Pulmonary artery endothelial cell (primary cell): ENCODE data around the gene ING4. TPM values are rescaled to one million over a fixed set of nuclear protein-coding genes. Genes with fewer than 3 reads are reported as not detected.

Experiments used
- DNase-seq: peaks from one replicate; pipeline ENCODE4 v3.0.0-alpha.2; 2011; ENCODE audit warnings: low read depth, low spot score
- total RNA-seq: library from RNA; depleted of rRNA; stranded (reverse); fragments of >200 nt; gene quantifications from 2 replicates; pipeline ENCODE4 v1.2.3, GENCODE V29; 2014

ING4 gene
- total RNA-seq, 1 donor from 2014 or later: 26.0 TPM

- DNase-seq: peak; percentile 13
Observed at GRCh38 chr12:6607751-6608591, 54.9 kb downstream of the ING4 start.

- DNase-seq: no peak
Observed at GRCh38 chr12:6606331-6607131, 56.4 kb downstream of the ING4 start.

GRCh38 chr12:6605421-6606330 is 57.2 kb downstream of the ING4 start:
- no peak for DNase-seq

GRCh38 chr12:6604259-6605029 is 58.5 kb downstream of the ING4 start:
- DNase-seq: no peak

GRCh38 chr12:6603095-6603567 is 59.8 kb downstream of the ING4 start:
- no peak for DNase-seq

GRCh38 chr12:6602526-6602925 is 60.4 kb downstream of the ING4 start:
- no peak for DNase-seq

Other genes with a start within 250 kb of the ING4 start
- not detected in 2 replicates for gene CD27, start 218.2 kb downstream of the ING4 start, total RNA-seq
- 5.4 and 6.5 TPM in 2 replicates for gene TAPBPL, start 211.1 kb downstream of the ING4 start, total RNA-seq
- gene VAMP1, start 192.4 kb downstream of the ING4 start, total RNA-seq: 5.7 and 6.4 TPM in 2 replicates
- gene MRPL51, start 169.9 kb downstream of the ING4 start, total RNA-seq: 132 and 186 TPM in 2 replicates
- gene NCAPD2, start 169.0 kb downstream of the ING4 start, total RNA-seq: 48.6 and 95.9 TPM in 2 replicates
- gene GAPDH, start 128.6 kb downstream of the ING4 start, total RNA-seq: 6,666 and 8,207 TPM in 2 replicates
- gene IFFO1, start 107.1 kb downstream of the ING4 start, total RNA-seq: 8.3 and 9.0 TPM in 2 replicates
- gene NOP2, start 94.8 kb downstream of the ING4 start, total RNA-seq: 20.7 and 30.5 TPM in 2 replicates
- 205 and 216 TPM in 2 replicates for gene CHD4, start 55.7 kb downstream of the ING4 start, total RNA-seq
- 0.04 and 0.07 TPM in 2 replicates for gene LPAR5, start 27.2 kb downstream of the ING4 start, total RNA-seq
- 0.11 and 0.26 TPM in 2 replicates for gene ACRBP, start 15.7 kb downstream of the ING4 start, total RNA-seq
- gene ZNF384, start 26.3 kb upstream of the ING4 start, total RNA-seq: 9.5 and 12.0 TPM in 2 replicates
- gene PIANP, start 37.7 kb upstream of the ING4 start, total RNA-seq: not detected in 2 replicates
- gene COPS7A, start 60.9 kb upstream of the ING4 start, total RNA-seq: 54.8 and 71.4 TPM in 2 replicates
- gene MLF2, start 90.0 kb upstream of the ING4 start, total RNA-seq: 56.9 and 94.9 TPM in 2 replicates
- gene PTMS, start 103.2 kb upstream of the ING4 start, total RNA-seq: 45.2 and 61.3 TPM in 2 replicates
- gene LAG3, start 109.4 kb upstream of the ING4 start, total RNA-seq: 0.11 and 0.13 TPM in 2 replicates
- gene CD4, start 126.4 kb upstream of the ING4 start, total RNA-seq: 0.07 TPM in 1 of 2 replicates, not detected in the other
- gene GPR162, start 158.7 kb upstream of the ING4 start, total RNA-seq: 9.0 and 13.5 TPM in 2 replicates
- 66.5 and 83.1 TPM in 2 replicates for gene P3H3, start 165.3 kb upstream of the ING4 start, total RNA-seq
- 0.79 and 1.4 TPM in 2 replicates for gene GNB3, start 177.8 kb upstream of the ING4 start, total RNA-seq
- gene CDCA3, start 188.2 kb upstream of the ING4 start, total RNA-seq: 11.0 and 27.2 TPM in 2 replicates
- gene USP5, start 189.0 kb upstream of the ING4 start, total RNA-seq: 105 and 132 TPM in 2 replicates
- gene TPI1, start 204.4 kb upstream of the ING4 start, total RNA-seq: 941 and 1,374 TPM in 2 replicates
- gene SPSB2, start 210.2 kb upstream of the ING4 start, total RNA-seq: 3.1 and 5.8 TPM in 2 replicates
- 4.4 TPM in 2 replicates for gene LRRC23, start 241.7 kb upstream of the ING4 start, total RNA-seq